Aortic smooth muscle cell (primary cell): Measurements from ENCODE around the gene NKX2-4. TPM values are rescaled to one million over a fixed set of nuclear protein-coding genes. Genes with fewer than 3 reads are reported as not detected.

Experiments used
- total RNA-seq: library from RNA; depleted of rRNA; stranded (reverse); fragments of >200 nt; gene quantifications from 2 replicates; pipeline ENCODE4 v1.2.3, GENCODE V29; 2014

NKX2-4 gene
- not detected in 2 replicates for total RNA-seq

GRCh38 chr20:21397341-21398108 lies at the start of gene NKX2-4:
Gene NKX2-4, minus strand, starts transcription at chr20:21397526. Its CDS starts 127 bp downstream, at chr20:21397399.

Other genes starting within 250 kb of the NKX2-4 start
- gene XRN2, start 94.2 kb downstream of the NKX2-4 start, total RNA-seq = 85.5 and 91.6 TPM in 2 replicates
- gene NKX2-2, start 116.5 kb upstream of the NKX2-4 start, total RNA-seq = not detected in 2 replicates